HEK293 (cell line): ENCODE data around the gene CSPG4.

Source experiments
- GLIS2 ChIP-seq: fragments of 450-650 bp; formaldehyde crosslinking; IDR thresholded peaks from 2 replicates; pipeline ENCODE4 v1.5.1; 2016; ENCODE audit warnings: missing biosample characterization, missing genetic modification characterization
- KLF16 ChIP-seq: fragments of 450-650 bp; formaldehyde crosslinking; IDR thresholded peaks from 2 replicates; pipeline ENCODE4 v1.5.1; 2017; ENCODE audit warnings: missing biosample characterization, missing genetic modification characterization
- REPIN1 ChIP-seq: fragments of 450-650 bp; formaldehyde crosslinking; IDR thresholded peaks from 2 replicates; pipeline ENCODE4 v1.5.1; 2017; ENCODE audit warnings: missing biosample characterization, missing genetic modification characterization, low read depth
- SALL2 ChIP-seq: fragments of 450-650 bp; formaldehyde crosslinking; IDR thresholded peaks from 2 replicates; pipeline ENCODE4 v1.5.0; 2017; ENCODE audit warnings: missing biosample characterization, mild to moderate bottlenecking, missing genetic modification characterization, borderline replicate concordance
- YY2 ChIP-seq: fragments of 450-650 bp; formaldehyde crosslinking; IDR thresholded peaks from 2 replicates; pipeline ENCODE4 v1.5.1; 2016; ENCODE audit warnings: missing biosample characterization, missing genetic modification characterization
- ZIC2 ChIP-seq: fragments of 450-650 bp; formaldehyde crosslinking; IDR thresholded peaks from 2 replicates; pipeline ENCODE4 v1.5.1; 2016; ENCODE audit warnings: missing biosample characterization, missing genetic modification characterization
- ZNF138 ChIP-seq: fragments of 450-650 bp; formaldehyde crosslinking; IDR thresholded peaks from 2 replicates; pipeline ENCODE4 v1.5.1; 2016; ENCODE audit warnings: missing biosample characterization, missing genetic modification characterization, borderline replicate concordance
- ZNF174 ChIP-seq: fragments of 450-650 bp; formaldehyde crosslinking; IDR thresholded peaks from 2 replicates; pipeline ENCODE4 v1.5.0; 2017; ENCODE audit warnings: missing biosample characterization, mild to moderate bottlenecking, missing genetic modification characterization
- ZNF175 ChIP-seq: fragments of 450-650 bp; formaldehyde crosslinking; IDR thresholded peaks from 2 replicates; pipeline ENCODE4 v1.5.1; 2016; ENCODE audit warnings: missing biosample characterization, missing genetic modification characterization
- ZNF19 ChIP-seq: fragments of 450-650 bp; formaldehyde crosslinking; IDR thresholded peaks from 2 replicates; pipeline ENCODE4; 2016; ENCODE audit warnings: missing biosample characterization, missing genetic modification characterization, low read depth
- ZNF266 ChIP-seq: fragments of 450-650 bp; formaldehyde crosslinking; IDR thresholded peaks from 2 replicates; pipeline ENCODE4 v1.5.1; 2016; ENCODE audit warnings: missing biosample characterization, missing genetic modification characterization, low read depth
- ZNF302 ChIP-seq: fragments of 450-650 bp; formaldehyde crosslinking; IDR thresholded peaks from 2 replicates; pipeline ENCODE4 v1.5.1; 2016; ENCODE audit warnings: missing biosample characterization, missing genetic modification characterization, low read depth
- ZNF366 ChIP-seq: fragments of 450-650 bp; formaldehyde crosslinking; conservative IDR thresholded peaks from 2 replicates; pipeline ENCODE4 v1.5.1; 2016; ENCODE audit warnings: missing biosample characterization, missing genetic modification characterization
- ZNF37A ChIP-seq: fragments of 450-650 bp; IDR thresholded peaks from 2 replicates; pipeline ENCODE4 v1.5.1; 2018; ENCODE audit warnings: missing biosample characterization, missing genetic modification characterization
- ZNF394 ChIP-seq: fragments of 450-650 bp; formaldehyde crosslinking; IDR thresholded peaks from 2 replicates; pipeline ENCODE4 v1.5.1; 2016; ENCODE audit warnings: missing biosample characterization, missing genetic modification characterization, mild to moderate bottlenecking, moderate library complexity, borderline replicate concordance
- ZNF433 ChIP-seq: fragments of 450-650 bp; formaldehyde crosslinking; IDR thresholded peaks from 2 replicates; pipeline ENCODE4 v1.5.1; 2016; ENCODE audit warnings: missing biosample characterization, missing genetic modification characterization, low read depth
- ZNF48 ChIP-seq: fragments of 450-650 bp; formaldehyde crosslinking; IDR thresholded peaks from 2 replicates; pipeline ENCODE4 v1.5.1; 2016; ENCODE audit warnings: missing biosample characterization, missing genetic modification characterization
- ZNF600 ChIP-seq: fragments of 450-650 bp; formaldehyde crosslinking; IDR thresholded peaks from 2 replicates; pipeline ENCODE4 v1.5.1; 2016; ENCODE audit warnings: missing biosample characterization, missing genetic modification characterization
- ZNF623 ChIP-seq: fragments of 450-650 bp; formaldehyde crosslinking; IDR thresholded peaks from 2 replicates; pipeline ENCODE4 v1.5.1; 2016; ENCODE audit warnings: missing biosample characterization, missing genetic modification characterization
- ZNF658 ChIP-seq: fragments of 450-650 bp; formaldehyde crosslinking; IDR thresholded peaks from 2 replicates; pipeline ENCODE4; 2016; ENCODE audit warnings: missing biosample characterization, missing genetic modification characterization
- ZNF660 ChIP-seq: fragments of 450-650 bp; IDR thresholded peaks from 2 replicates; pipeline ENCODE4 v1.5.1; 2018; ENCODE audit warnings: missing biosample characterization, mild to moderate bottlenecking, missing genetic modification characterization
- ZNF664 ChIP-seq: fragments of 450-650 bp; formaldehyde crosslinking; IDR thresholded peaks from 2 replicates; pipeline ENCODE4 v1.5.1; 2016; ENCODE audit warnings: missing biosample characterization, missing genetic modification characterization
- ZNF76 ChIP-seq: fragments of 450-650 bp; formaldehyde crosslinking; IDR thresholded peaks from 2 replicates; pipeline ENCODE4; 2016; ENCODE audit warnings: low read depth, missing biosample characterization, missing genetic modification characterization, borderline replicate concordance
- ZNF768 ChIP-seq: fragments of 450-650 bp; formaldehyde crosslinking; IDR thresholded peaks from 2 replicates; pipeline ENCODE4 v1.5.1; 2018; ENCODE audit warnings: missing biosample characterization, mild to moderate bottlenecking, missing genetic modification characterization
- ZNF843 ChIP-seq: fragments of 450-650 bp; formaldehyde crosslinking; IDR thresholded peaks from 2 replicates; pipeline ENCODE4 v1.5.1; 2016; ENCODE audit warnings: missing biosample characterization, missing genetic modification characterization
- ZSCAN5A ChIP-seq: fragments of 450-650 bp; formaldehyde crosslinking; IDR thresholded peaks from 2 replicates; pipeline ENCODE4 v1.5.1; 2016; ENCODE audit warnings: missing biosample characterization, missing genetic modification characterization
- TF ChIP-seq, protein P1 (sequence below): fragments of 450-650 bp; formaldehyde crosslinking; IDR thresholded peaks from 2 replicates; pipeline ENCODE4 v1.5.1; 2016; ENCODE audit warnings: missing biosample characterization, missing genetic modification characterization
- TF ChIP-seq, protein P2 (sequence below): fragments of 450-650 bp; formaldehyde crosslinking; IDR thresholded peaks from 2 replicates; pipeline ENCODE4 v1.5.1; 2016; ENCODE audit warnings: missing biosample characterization, missing genetic modification characterization
- TF ChIP-seq, protein P3 (sequence below): fragments of 450-650 bp; formaldehyde crosslinking; IDR thresholded peaks from 2 replicates; pipeline ENCODE4 v1.5.1; 2016; ENCODE audit warnings: missing biosample characterization, missing genetic modification characterization
- TF ChIP-seq, protein P4 (sequence below): fragments of 450-650 bp; formaldehyde crosslinking; IDR thresholded peaks from 2 replicates; pipeline ENCODE4 v1.5.1; 2016; ENCODE audit warnings: missing biosample characterization, missing genetic modification characterization

Gene CSPG4

GRCh38 chr15:75625542-75626347, 86.9 kb downstream of the CSPG4 start, which contains the start of gene SNUPN (continued):
- TF ChIP-seq ZNF302 (tag by site-specific recombination) (no peak; the same call in 1 of the 2 replicates), ZNF843 (tag by site-specific recombination) (peak; percentile 59; the same call in 1 of the 2 replicates), ZNF174 (tag by site-specific recombination) (no peak), ZNF394 (tag by site-specific recombination) (peak; percentile 69; the same call in 1 of the 2 replicates), ZNF433 (tag by site-specific recombination) (no peak), ZNF48 (tag by site-specific recombination) (no peak), ZNF175 (tag by site-specific recombination) (no peak), ZIC2 (tag by site-specific recombination) (peak; percentile 75), ZSCAN5A (tag by site-specific recombination) (peak; percentile 87), ZNF600 (peak; percentile 87), ZNF660 (tag by site-specific recombination) (peak; percentile 76; the same call in 1 of the 2 replicates), ZNF366 (peak; percentile 82), YY2 (tag by site-specific recombination) (0 out of 2 replicates have a peak, but pooled peaks have one; percentile 22), ZNF664 (no peak), KLF16 (tag by site-specific recombination) (peak; percentile 96), ZNF768 (tag by site-specific recombination) (no peak), ZNF658 (no peak), ZNF266 (tag by site-specific recombination) (no peak), ZNF76 (peak; percentile 90), ZNF623 (no peak; the same call in 1 of the 2 replicates), ZNF138 (tag by site-specific recombination) (no peak), GLIS2 (tag by site-specific recombination) (peak; percentile 99), REPIN1 (tag by site-specific recombination) (no peak; the same call in 1 of the 2 replicates), SALL2 (tag by site-specific recombination) (no peak), ZNF19 (tag by site-specific recombination) (no peak), ZNF37A (no peak)
- TF ChIP-seq, protein P1, sequence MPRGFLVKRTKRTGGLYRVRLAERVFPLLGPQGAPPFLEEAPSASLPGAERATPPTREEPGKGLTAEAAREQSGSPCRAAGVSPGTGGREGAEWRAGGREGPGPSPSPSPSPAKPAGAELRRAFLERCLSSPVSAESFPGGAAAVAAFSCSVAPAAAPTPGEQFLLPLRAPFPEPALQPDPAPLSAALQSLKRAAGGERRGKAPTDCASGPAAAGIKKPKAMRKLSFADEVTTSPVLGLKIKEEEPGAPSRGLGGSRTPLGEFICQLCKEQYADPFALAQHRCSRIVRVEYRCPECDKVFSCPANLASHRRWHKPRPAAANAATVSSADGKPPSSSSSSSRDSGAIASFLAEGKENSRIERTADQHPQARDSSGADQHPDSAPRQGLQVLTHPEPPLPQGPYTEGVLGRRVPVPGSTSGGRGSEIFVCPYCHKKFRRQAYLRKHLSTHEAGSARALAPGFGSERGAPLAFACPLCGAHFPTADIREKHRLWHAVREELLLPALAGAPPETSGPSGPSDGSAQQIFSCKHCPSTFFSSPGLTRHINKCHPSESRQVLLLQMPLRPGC (tag by site-specific recombination) = peak; percentile 45
- TF ChIP-seq, protein P2, sequence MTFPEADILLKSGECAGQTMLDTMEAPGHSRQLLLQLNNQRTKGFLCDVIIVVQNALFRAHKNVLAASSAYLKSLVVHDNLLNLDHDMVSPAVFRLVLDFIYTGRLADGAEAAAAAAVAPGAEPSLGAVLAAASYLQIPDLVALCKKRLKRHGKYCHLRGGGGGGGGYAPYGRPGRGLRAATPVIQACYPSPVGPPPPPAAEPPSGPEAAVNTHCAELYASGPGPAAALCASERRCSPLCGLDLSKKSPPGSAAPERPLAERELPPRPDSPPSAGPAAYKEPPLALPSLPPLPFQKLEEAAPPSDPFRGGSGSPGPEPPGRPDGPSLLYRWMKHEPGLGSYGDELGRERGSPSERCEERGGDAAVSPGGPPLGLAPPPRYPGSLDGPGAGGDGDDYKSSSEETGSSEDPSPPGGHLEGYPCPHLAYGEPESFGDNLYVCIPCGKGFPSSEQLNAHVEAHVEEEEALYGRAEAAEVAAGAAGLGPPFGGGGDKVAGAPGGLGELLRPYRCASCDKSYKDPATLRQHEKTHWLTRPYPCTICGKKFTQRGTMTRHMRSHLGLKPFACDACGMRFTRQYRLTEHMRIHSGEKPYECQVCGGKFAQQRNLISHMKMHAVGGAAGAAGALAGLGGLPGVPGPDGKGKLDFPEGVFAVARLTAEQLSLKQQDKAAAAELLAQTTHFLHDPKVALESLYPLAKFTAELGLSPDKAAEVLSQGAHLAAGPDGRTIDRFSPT (tag by site-specific recombination) = peak; percentile 81
- TF ChIP-seq, protein P3, sequence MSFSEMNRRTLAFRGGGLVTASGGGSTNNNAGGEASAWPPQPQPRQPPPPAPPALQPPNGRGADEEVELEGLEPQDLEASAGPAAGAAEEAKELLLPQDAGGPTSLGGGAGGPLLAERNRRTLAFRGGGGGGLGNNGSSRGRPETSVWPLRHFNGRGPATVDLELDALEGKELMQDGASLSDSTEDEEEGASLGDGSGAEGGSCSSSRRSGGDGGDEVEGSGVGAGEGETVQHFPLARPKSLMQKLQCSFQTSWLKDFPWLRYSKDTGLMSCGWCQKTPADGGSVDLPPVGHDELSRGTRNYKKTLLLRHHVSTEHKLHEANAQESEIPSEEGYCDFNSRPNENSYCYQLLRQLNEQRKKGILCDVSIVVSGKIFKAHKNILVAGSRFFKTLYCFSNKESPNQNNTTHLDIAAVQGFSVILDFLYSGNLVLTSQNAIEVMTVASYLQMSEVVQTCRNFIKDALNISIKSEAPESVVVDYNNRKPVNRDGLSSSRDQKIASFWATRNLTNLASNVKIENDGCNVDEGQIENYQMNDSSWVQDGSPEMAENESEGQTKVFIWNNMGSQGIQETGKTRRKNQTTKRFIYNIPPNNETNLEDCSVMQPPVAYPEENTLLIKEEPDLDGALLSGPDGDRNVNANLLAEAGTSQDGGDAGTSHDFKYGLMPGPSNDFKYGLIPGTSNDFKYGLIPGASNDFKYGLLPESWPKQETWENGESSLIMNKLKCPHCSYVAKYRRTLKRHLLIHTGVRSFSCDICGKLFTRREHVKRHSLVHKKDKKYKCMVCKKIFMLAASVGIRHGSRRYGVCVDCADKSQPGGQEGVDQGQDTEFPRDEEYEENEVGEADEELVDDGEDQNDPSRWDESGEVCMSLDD (tag by site-specific recombination) = peak; percentile 45
- TF ChIP-seq, protein P4, sequence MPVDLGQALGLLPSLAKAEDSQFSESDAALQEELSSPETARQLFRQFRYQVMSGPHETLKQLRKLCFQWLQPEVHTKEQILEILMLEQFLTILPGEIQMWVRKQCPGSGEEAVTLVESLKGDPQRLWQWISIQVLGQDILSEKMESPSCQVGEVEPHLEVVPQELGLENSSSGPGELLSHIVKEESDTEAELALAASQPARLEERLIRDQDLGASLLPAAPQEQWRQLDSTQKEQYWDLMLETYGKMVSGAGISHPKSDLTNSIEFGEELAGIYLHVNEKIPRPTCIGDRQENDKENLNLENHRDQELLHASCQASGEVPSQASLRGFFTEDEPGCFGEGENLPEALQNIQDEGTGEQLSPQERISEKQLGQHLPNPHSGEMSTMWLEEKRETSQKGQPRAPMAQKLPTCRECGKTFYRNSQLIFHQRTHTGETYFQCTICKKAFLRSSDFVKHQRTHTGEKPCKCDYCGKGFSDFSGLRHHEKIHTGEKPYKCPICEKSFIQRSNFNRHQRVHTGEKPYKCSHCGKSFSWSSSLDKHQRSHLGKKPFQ (tag by site-specific recombination) = 0 out of 2 replicates have a peak, but pooled peaks have one; percentile 27
